SU-DHL-6 (cell line): Measurements from ENCODE around the gene KRTAP19-6.

Experiments used
- H2AFZ ChIP-seq: fragments of 200-600 bp; sonication (generic); 2 replicates; pipeline ENCODE4 v1.6.1; 2014; ENCODE audit warnings: low read depth, mild to moderate bottlenecking, moderate library complexity, mixed read lengths, antibody characterized with exemption, low read length; ENCODE audit not compliant: severe bottlenecking
- H3F3A ChIP-seq: fragments of 200-600 bp; shearing (Covaris generic); 2 replicates; pipeline ENCODE4 v1.6.0; 2016; ENCODE audit warnings: antibody characterized with exemption, mild to moderate bottlenecking; ENCODE audit not compliant: insufficient read depth
- H3K27ac ChIP-seq: fragments of 200-600 bp; sonication (generic); 2 replicates; pipeline ENCODE4 v1.5.1; 2016; ENCODE audit warnings: low read depth, mild to moderate bottlenecking, low read length, moderate library complexity, mixed read lengths
- H3K27me3 ChIP-seq: fragments of 200-600 bp; sonication (generic), shearing (Covaris generic); 2 replicates; pipeline ENCODE4 v1.6.0; 2014; ENCODE audit warnings: mild to moderate bottlenecking, low read length
- H3K36me3 ChIP-seq: fragments of 200-600 bp; sonication (generic); 2 replicates; pipeline ENCODE4 v1.6.1; 2014; ENCODE audit warnings: mild to moderate bottlenecking, low read length, mixed read lengths
- H3K4me2 ChIP-seq: fragments of 300-600, 200-600 bp; shearing (Covaris generic), sonication (generic); 2 replicates; pipeline ENCODE4 v1.6.0; 2014; ENCODE audit warnings: low read length, low read depth, mild to moderate bottlenecking; ENCODE audit not compliant: poor library complexity, severe bottlenecking
- H3K4me3 ChIP-seq: fragments of 200-600 bp; sonication (generic); 2 replicates; pipeline ENCODE4 v1.5.1; 2014; ENCODE audit warnings: antibody characterized with exemption, low read length, mild to moderate bottlenecking, mixed read lengths; ENCODE audit not compliant: insufficient read depth, poor library complexity, severe bottlenecking
- H3K79me2 ChIP-seq: fragments of 200-600 bp; sonication (generic); 2 replicates; pipeline ENCODE4 v1.6.1; 2014; ENCODE audit warnings: mild to moderate bottlenecking, low read length, moderate library complexity; ENCODE audit not compliant: insufficient read depth
- H3K9ac ChIP-seq: fragments of 200-600 bp; sonication (generic); 2 replicates; pipeline ENCODE4 v1.7.0; 2014; ENCODE audit warnings: mild to moderate bottlenecking, low read length
- H3K9me2 ChIP-seq: fragments of 200-600 bp; sonication (generic); replicated peaks from 2 replicates; pipeline ENCODE4 v1.6.1; 2014; ENCODE audit warnings: low read length; ENCODE audit not compliant: insufficient read depth
- H3K9me3 ChIP-seq: fragments of 200-600 bp; sonication (generic); 2 replicates; pipeline ENCODE4 v1.6.1; 2014; ENCODE audit warnings: low read length, mixed read lengths; ENCODE audit not compliant: insufficient read depth
- H4K20me1 ChIP-seq: fragments of 200-600 bp; sonication (generic); 2 replicates; pipeline ENCODE4 v1.6.1; 2014; ENCODE audit warnings: low read depth, mild to moderate bottlenecking, antibody characterized with exemption, low read length, moderate library complexity, mixed read lengths
- CTCF ChIP-seq: fragments of 200-600 bp; sonication (generic); IDR thresholded peaks from one replicate; pipeline ENCODE4 v1.5.1; 2017; ENCODE audit warnings: antibody characterized with exemption, mild to moderate bottlenecking, low read length, moderate library complexity; ENCODE audit not compliant: insufficient read depth, poor library complexity, severe bottlenecking
- EZH2phosphoT487 ChIP-seq: fragments of 200-600 bp; sonication (generic), shearing (Covaris generic); conservative IDR thresholded peaks from 2 replicates; pipeline ENCODE4 v1.6.1; 2018; ENCODE audit warnings: mild to moderate bottlenecking, antibody characterized with exemption, low read length, moderate library complexity, mixed read lengths

KRTAP19-6 gene

GRCh38 chr21:30580132-30580531 lies 38.5 kb upstream of the KRTAP19-6 start:
- no peak overlapping the region for H3K4me3 ChIP-seq
- no peak overlapping the region for H3K27ac ChIP-seq
- no peaks in the 10 kb centered on the region for H4K20me1 ChIP-seq
- H3F3A ChIP-seq = no peaks in the 10 kb centered on the region
- H3K4me2 ChIP-seq = no peak overlapping the region
- H3K36me3 ChIP-seq = no peaks in the 10 kb centered on the region
- no peaks in the 10 kb centered on the region for H3K79me2 ChIP-seq
- H3K9me3 ChIP-seq = no peaks in the 10 kb centered on the region
- no peaks in the 10 kb centered on the region for H3K27me3 ChIP-seq
- TF ChIP-seq EZH2phosphoT487 (no peak), CTCF (no peak)
- H2AFZ ChIP-seq = no peak overlapping the region
- H3K9ac ChIP-seq = no peak overlapping the region
- no peaks in the 10 kb centered on the region for H3K9me2 ChIP-seq

- no peak overlapping the region for H3K27ac ChIP-seq
- H2AFZ ChIP-seq = no peak overlapping the region
- H3K36me3 ChIP-seq = no peaks in the 10 kb centered on the region
- H3K27me3 ChIP-seq = no peaks in the 10 kb centered on the region
- H3K9ac ChIP-seq = no peak overlapping the region
- H4K20me1 ChIP-seq = no peaks in the 10 kb centered on the region
- no peaks in the 10 kb centered on the region for H3K79me2 ChIP-seq
- H3K4me2 ChIP-seq = no peak overlapping the region
- no peak overlapping the region for H3K4me3 ChIP-seq
- H3K9me2 ChIP-seq = no peaks in the 10 kb centered on the region
- TF ChIP-seq CTCF = no peak
- TF ChIP-seq EZH2phosphoT487 = no peak
- no peaks in the 10 kb centered on the region for H3F3A ChIP-seq
- H3K9me3 ChIP-seq = no peaks in the 10 kb centered on the region
These were observed 37.7 kb upstream of the KRTAP19-6 start for GRCh38 chr21:30579346-30579745.

- Histone ChIP-seq H3K9ac (no peak overlapping the region), H3K9me3 (no peaks in the 10 kb centered on the region), H3K4me3 (no peak overlapping the region), H3K27me3 (no peaks in the 10 kb centered on the region), H3F3A (no peaks in the 10 kb centered on the region), H3K9me2 (no peaks in the 10 kb centered on the region), H2AFZ (no peak overlapping the region), H3K79me2 (no peaks in the 10 kb centered on the region), H4K20me1 (no peaks in the 10 kb centered on the region), H3K36me3 (no peaks in the 10 kb centered on the region), H3K4me2 (no peak overlapping the region), H3K27ac (no peak overlapping the region)
- TF ChIP-seq EZH2phosphoT487 (no peak), CTCF (no peak)
These were observed 36.1 kb upstream of the KRTAP19-6 start for GRCh38 chr21:30577766-30578165.

- H4K20me1 ChIP-seq = no peaks in the 10 kb centered on the region
- H3F3A ChIP-seq = no peaks in the 10 kb centered on the region
These were observed 26.0 kb upstream of the KRTAP19-6 start for GRCh38 chr21:30567617-30568016.

More at GRCh38 chr21:30567617-30568016, 26.0 kb upstream of the KRTAP19-6 start:
- Histone ChIP-seq H3K9ac (no peak overlapping the region), H3K4me2 (no peak overlapping the region), H3K79me2 (no peaks in the 10 kb centered on the region), H3K27me3 (no peaks in the 10 kb centered on the region), H3K9me3 (no peaks in the 10 kb centered on the region), H3K9me2 (no peaks in the 10 kb centered on the region), H3K4me3 (no peak overlapping the region), H2AFZ (no peak overlapping the region), H3K27ac (no peak overlapping the region), H3K36me3 (no peaks in the 10 kb centered on the region)
- TF ChIP-seq CTCF = no peak
- no peak for TF ChIP-seq EZH2phosphoT487
